ENCODE measurements around the gene VPS39. TPM values are rescaled to one million over a fixed set of nuclear protein-coding genes. Genes with fewer than 3 reads are reported as not detected.

Gene VPS39
- total RNA-seq, 1 donor from 2014 or later: 81.7 TPM

DNA sequence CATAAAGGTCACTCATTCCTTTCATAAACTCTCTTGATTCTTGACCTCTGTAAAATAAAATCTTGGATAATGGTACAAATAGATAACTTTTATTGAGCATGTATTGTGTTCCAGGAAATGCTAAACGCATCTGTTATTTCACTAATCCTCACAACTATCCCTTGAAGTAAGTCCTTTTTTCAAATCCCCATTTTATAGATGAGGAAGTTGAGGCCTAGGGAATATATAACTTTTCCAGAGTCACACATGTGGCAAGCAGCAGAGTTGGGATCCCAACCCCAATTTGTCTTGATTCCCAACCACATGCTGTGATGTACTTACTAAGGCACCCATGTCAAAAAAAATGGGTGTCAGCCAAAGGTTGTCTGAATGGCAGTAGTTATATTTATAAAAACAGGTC lies 6.3 kb downstream of the VPS39 start:
- Mint-ChIP-seq H3K4me3 (ENCODE audit: unreplicated experiment) (no peak overlapping the region), H3K27me3 (ENCODE audit: unreplicated experiment) (no peaks in the 10 kb centered on the region), H3K4me1 (ENCODE audit: unreplicated experiment) (peaks cover 21% of the 10 kb centered on the region), H3K27ac (ENCODE audit: unreplicated experiment) (no peak overlapping the region), H3K36me3 (ENCODE audit: unreplicated experiment) (peaks cover 28% of the 10 kb centered on the region), H3K9me3 (ENCODE audit: unreplicated experiment) (no peaks in the 10 kb centered on the region)
- TF ChIP-seq, protein P1, sequence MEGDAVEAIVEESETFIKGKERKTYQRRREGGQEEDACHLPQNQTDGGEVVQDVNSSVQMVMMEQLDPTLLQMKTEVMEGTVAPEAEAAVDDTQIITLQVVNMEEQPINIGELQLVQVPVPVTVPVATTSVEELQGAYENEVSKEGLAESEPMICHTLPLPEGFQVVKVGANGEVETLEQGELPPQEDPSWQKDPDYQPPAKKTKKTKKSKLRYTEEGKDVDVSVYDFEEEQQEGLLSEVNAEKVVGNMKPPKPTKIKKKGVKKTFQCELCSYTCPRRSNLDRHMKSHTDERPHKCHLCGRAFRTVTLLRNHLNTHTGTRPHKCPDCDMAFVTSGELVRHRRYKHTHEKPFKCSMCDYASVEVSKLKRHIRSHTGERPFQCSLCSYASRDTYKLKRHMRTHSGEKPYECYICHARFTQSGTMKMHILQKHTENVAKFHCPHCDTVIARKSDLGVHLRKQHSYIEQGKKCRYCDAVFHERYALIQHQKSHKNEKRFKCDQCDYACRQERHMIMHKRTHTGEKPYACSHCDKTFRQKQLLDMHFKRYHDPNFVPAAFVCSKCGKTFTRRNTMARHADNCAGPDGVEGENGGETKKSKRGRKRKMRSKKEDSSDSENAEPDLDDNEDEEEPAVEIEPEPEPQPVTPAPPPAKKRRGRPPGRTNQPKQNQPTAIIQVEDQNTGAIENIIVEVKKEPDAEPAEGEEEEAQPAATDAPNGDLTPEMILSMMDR (IDR thresholded peaks at IDR 0.05): no peak
- no peak for DNase-seq (ENCODE audit: extremely low spot score, unreplicated experiment)

DNA sequence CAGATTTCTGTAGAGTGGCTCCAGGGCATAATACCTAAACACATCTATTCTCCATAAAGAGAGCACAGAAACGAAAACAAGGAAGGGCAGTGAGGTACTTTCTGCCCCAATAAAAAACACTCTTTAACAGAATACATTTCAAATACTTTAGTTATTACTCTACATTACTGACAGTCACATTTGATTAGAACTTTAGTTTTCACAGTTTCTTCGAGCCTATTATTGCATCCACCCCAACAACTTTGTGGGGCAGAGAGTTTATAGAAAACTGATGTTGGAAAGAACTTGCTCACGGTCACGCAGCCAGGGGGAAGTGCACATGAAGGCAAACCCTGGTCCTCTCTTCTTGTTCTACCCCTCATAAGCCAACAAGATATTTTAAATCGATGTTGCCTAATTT lies 9.0 kb downstream of the VPS39 start:
- Mint-ChIP-seq H3K4me3 (ENCODE audit: unreplicated experiment) (no peak overlapping the region), H3K27me3 (ENCODE audit: unreplicated experiment) (no peaks in the 10 kb centered on the region), H3K4me1 (ENCODE audit: unreplicated experiment) (peaks cover 10% of the 10 kb centered on the region), H3K9me3 (ENCODE audit: unreplicated experiment) (no peaks in the 10 kb centered on the region), H3K36me3 (ENCODE audit: unreplicated experiment) (peaks cover 37% of the 10 kb centered on the region), H3K27ac (ENCODE audit: unreplicated experiment) (no peak overlapping the region)
- no peak for DNase-seq (ENCODE audit: extremely low spot score, unreplicated experiment)
- TF ChIP-seq, protein P1 (IDR thresholded peaks at IDR 0.05): no peak

GRCh38 chr15:42198516-42198915 lies 9.6 kb downstream of the VPS39 start:
- H3K9me3 Mint-ChIP-seq (ENCODE audit: unreplicated experiment): no peaks in the 10 kb centered on the region
- peaks cover 41% of the 10 kb centered on the region for H3K36me3 Mint-ChIP-seq (ENCODE audit: unreplicated experiment)
- DNase-seq (ENCODE audit: extremely low spot score, unreplicated experiment): no peak
- no peak overlapping the region for H3K27ac Mint-ChIP-seq (ENCODE audit: unreplicated experiment)
- TF ChIP-seq, protein P1 (IDR thresholded peaks at IDR 0.05): no peak
- peaks cover 14% of the 10 kb centered on the region for H3K4me1 Mint-ChIP-seq (ENCODE audit: unreplicated experiment)
- H3K4me3 Mint-ChIP-seq (ENCODE audit: unreplicated experiment): no peak overlapping the region
- H3K27me3 Mint-ChIP-seq (ENCODE audit: unreplicated experiment): no peaks in the 10 kb centered on the region

DNA sequence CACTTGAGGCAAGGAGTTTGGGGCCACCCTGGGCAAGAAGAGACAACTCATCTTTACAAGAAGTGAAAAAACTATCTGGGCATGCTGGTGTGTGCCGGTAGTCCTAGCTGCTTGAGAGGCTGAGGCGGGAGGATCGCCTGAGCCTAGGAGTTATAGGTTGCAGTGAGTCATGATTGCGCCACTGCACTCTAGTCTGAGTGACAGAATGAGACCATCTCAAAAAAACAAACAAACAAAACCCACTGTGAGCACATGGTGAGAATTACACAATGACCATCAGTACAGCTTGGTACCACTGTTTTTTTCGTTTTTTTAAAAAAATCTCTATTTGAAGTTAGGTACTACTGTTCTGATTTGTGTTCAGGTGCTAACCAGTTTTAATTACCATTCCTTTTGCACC lies 13.6 kb downstream of the VPS39 start:
- no peak for DNase-seq (ENCODE audit: extremely low spot score, unreplicated experiment)
- no peaks in the 10 kb centered on the region for H3K9me3 Mint-ChIP-seq (ENCODE audit: unreplicated experiment)
- H3K36me3 Mint-ChIP-seq (ENCODE audit: unreplicated experiment): peaks cover 50% of the 10 kb centered on the region
- peaks cover 8% of the 10 kb centered on the region for H3K4me1 Mint-ChIP-seq (ENCODE audit: unreplicated experiment)
- H3K27me3 Mint-ChIP-seq (ENCODE audit: unreplicated experiment): no peaks in the 10 kb centered on the region
- peak overlapping the region; percentile 18 for H3K27ac Mint-ChIP-seq (ENCODE audit: unreplicated experiment)
- no peak overlapping the region for H3K4me3 Mint-ChIP-seq (ENCODE audit: unreplicated experiment)
- TF ChIP-seq, protein P1 (IDR thresholded peaks at IDR 0.05): no peak

- Mint-ChIP-seq H3K4me3 (ENCODE audit: unreplicated experiment) (no peak overlapping the region), H3K27me3 (ENCODE audit: unreplicated experiment) (no peaks in the 10 kb centered on the region), H3K9me3 (ENCODE audit: unreplicated experiment) (no peaks in the 10 kb centered on the region), H3K27ac (ENCODE audit: unreplicated experiment) (no peak overlapping the region), H3K36me3 (ENCODE audit: unreplicated experiment) (peaks cover 50% of the 10 kb centered on the region), H3K4me1 (ENCODE audit: unreplicated experiment) (peaks cover 8% of the 10 kb centered on the region)
- TF ChIP-seq, protein P1 (IDR thresholded peaks at IDR 0.05): no peak
- no peak for DNase-seq (ENCODE audit: extremely low spot score, unreplicated experiment)
Measured at GRCh38 chr15:42193383-42193782, 14.7 kb downstream of the VPS39 start.

Data from osteocyte (in vitro differentiated cells).